ENCODE measurements around the gene LRRC8C.
"Not testable (repeated sequence)": the region's sequence is repeated elsewhere in the genome, so short reads cannot be mapped to it uniquely, and the experiment has no call there.

LRRC8C gene

GRCh38 chr1:89624715-89625323 lies 8.1 kb upstream of the LRRC8C start:
- no peak overlapping the region for H2BK120ac ChIP-seq (ENCODE audit: low read depth, low read length)
- no peak overlapping the region for H3K18ac ChIP-seq (ENCODE audit: low read length)
- DNase-seq: no peak
- H3K4ac ChIP-seq (ENCODE audit: low read depth, low read length): no peak overlapping the region
- no peaks in the 10 kb centered on the region for H3K36me3 ChIP-seq (ENCODE audit: control insufficient read depth, insufficient read depth, low read length)
- H4K8ac ChIP-seq (ENCODE audit: low read depth, low read length): no peak overlapping the region
- H2BK5ac ChIP-seq (ENCODE audit: low read length): no peak overlapping the region
- H3K79me2 ChIP-seq (ENCODE audit: control insufficient read depth, insufficient read depth, low read length): no peaks in the 10 kb centered on the region
- H4K5ac ChIP-seq (ENCODE audit: low read length): no peak overlapping the region
- H3K23ac ChIP-seq (ENCODE audit: low read length): no peak overlapping the region
- no peak overlapping the region for H2BK15ac ChIP-seq (replicated peaks; ENCODE audit: low read depth)
- H3K27me3 ChIP-seq (ENCODE audit: insufficient read depth, low read length, poor library complexity): no peaks in the 10 kb centered on the region
- WGBS (ENCODE audit: extremely low coverage, insufficient coverage, low lambda C conversion rate): no CpG with 5 or more reads among the region's 4 CpGs
- H3K56ac ChIP-seq (ENCODE audit: low read length): no peak overlapping the region
- H3K9ac ChIP-seq (ENCODE audit: low read length): no peak overlapping the region
- H3K4me1 ChIP-seq (ENCODE audit: control insufficient read depth, low read depth, low read length): no peaks in the 10 kb centered on the region
- no peak overlapping the region for H3K27ac ChIP-seq (ENCODE audit: low read depth, low read length)
- H3K4me3 ChIP-seq (ENCODE audit: low read length): no peak overlapping the region
- no peak overlapping the region for H2AK5ac ChIP-seq (ENCODE audit: low read length)
- no peaks in the 10 kb centered on the region for H3K79me1 ChIP-seq (ENCODE audit: low read length)
- no peak overlapping the region for H3K4me2 ChIP-seq (ENCODE audit: low read length)

- H4K8ac ChIP-seq (ENCODE audit: low read depth, low read length): no peak overlapping the region
- DNase-seq: no peak
- no peak overlapping the region for H3K23ac ChIP-seq (ENCODE audit: low read length)
Measured at GRCh38 chr1:89627596-89627962, 5.3 kb upstream of the LRRC8C start.

GRCh38 chr1:89629146-89629545 lies 3.8 kb upstream of the LRRC8C start:
- Histone ChIP-seq H2BK120ac (ENCODE audit: low read depth, low read length) (no peak overlapping the region), H3K36me3 (ENCODE audit: control insufficient read depth, insufficient read depth, low read length) (no peaks in the 10 kb centered on the region), H2BK5ac (ENCODE audit: low read length) (no peak overlapping the region), H3K4ac (ENCODE audit: low read depth, low read length) (no peak overlapping the region), H3K18ac (ENCODE audit: low read length) (no peak overlapping the region), H4K8ac (ENCODE audit: low read depth, low read length) (no peak overlapping the region), H3K4me2 (ENCODE audit: low read length) (no peak overlapping the region), H3K27ac (ENCODE audit: low read depth, low read length) (no peak overlapping the region), H2AK5ac (ENCODE audit: low read length) (no peak overlapping the region), H3K4me3 (ENCODE audit: low read length) (no peak overlapping the region), H3K79me2 (ENCODE audit: control insufficient read depth, insufficient read depth, low read length) (no peaks in the 10 kb centered on the region), H3K9ac (ENCODE audit: low read length) (no peak overlapping the region), H3K27me3 (ENCODE audit: insufficient read depth, low read length, poor library complexity) (no peaks in the 10 kb centered on the region), H3K56ac (ENCODE audit: low read length) (no peak overlapping the region), H3K79me1 (ENCODE audit: low read length) (no peaks in the 10 kb centered on the region), H3K23ac (ENCODE audit: low read length) (no peak overlapping the region), H4K5ac (ENCODE audit: low read length) (no peak overlapping the region), H3K4me1 (ENCODE audit: control insufficient read depth, low read depth, low read length) (no peaks in the 10 kb centered on the region), H2BK15ac (replicated peaks; ENCODE audit: low read depth) (no peak overlapping the region)
- DNase-seq: no peak
- no CpG with 5 or more reads among the region's 2 CpGs for WGBS (ENCODE audit: extremely low coverage, insufficient coverage, low lambda C conversion rate)

More at GRCh38 chr1:89627596-89627962, 5.3 kb upstream of the LRRC8C start:
- Histone ChIP-seq H3K27me3 (ENCODE audit: insufficient read depth, low read length, poor library complexity) (no peaks in the 10 kb centered on the region), H2BK5ac (ENCODE audit: low read length) (no peak overlapping the region), H3K79me1 (ENCODE audit: low read length) (no peaks in the 10 kb centered on the region), H3K36me3 (ENCODE audit: control insufficient read depth, insufficient read depth, low read length) (no peaks in the 10 kb centered on the region), H3K4me2 (ENCODE audit: low read length) (no peak overlapping the region), H3K4me1 (ENCODE audit: control insufficient read depth, low read depth, low read length) (no peaks in the 10 kb centered on the region), H2BK120ac (ENCODE audit: low read depth, low read length) (no peak overlapping the region), H2AK5ac (ENCODE audit: low read length) (no peak overlapping the region), H3K27ac (ENCODE audit: low read depth, low read length) (no peak overlapping the region), H3K18ac (ENCODE audit: low read length) (no peak overlapping the region), H3K4me3 (ENCODE audit: low read length) (no peak overlapping the region), H3K79me2 (ENCODE audit: control insufficient read depth, insufficient read depth, low read length) (no peaks in the 10 kb centered on the region), H3K56ac (ENCODE audit: low read length) (no peak overlapping the region), H3K4ac (ENCODE audit: low read depth, low read length) (no peak overlapping the region), H4K5ac (ENCODE audit: low read length) (no peak overlapping the region), H2BK15ac (replicated peaks; ENCODE audit: low read depth) (no peak overlapping the region), H3K9ac (ENCODE audit: low read length) (no peak overlapping the region)

- not testable (repeated sequence) for DNase-seq; H2BK5ac ChIP-seq (ENCODE audit: low read length); H2AK5ac ChIP-seq (ENCODE audit: low read length); H3K4ac ChIP-seq (ENCODE audit: low read depth, low read length); H3K27me3 ChIP-seq (ENCODE audit: insufficient read depth, low read length, poor library complexity); H3K56ac ChIP-seq (ENCODE audit: low read length); H4K5ac ChIP-seq (ENCODE audit: low read length); H2BK15ac ChIP-seq (replicated peaks; ENCODE audit: low read depth); H3K4me3 ChIP-seq (ENCODE audit: low read length); H4K8ac ChIP-seq (ENCODE audit: low read depth, low read length); H3K27ac ChIP-seq (ENCODE audit: low read depth, low read length); H3K4me2 ChIP-seq (ENCODE audit: low read length); H3K79me2 ChIP-seq (ENCODE audit: control insufficient read depth, insufficient read depth, low read length); H2BK120ac ChIP-seq (ENCODE audit: low read depth, low read length); H3K79me1 ChIP-seq (ENCODE audit: low read length); H3K4me1 ChIP-seq (ENCODE audit: control insufficient read depth, low read depth, low read length); H3K18ac ChIP-seq (ENCODE audit: low read length); H3K36me3 ChIP-seq (ENCODE audit: control insufficient read depth, insufficient read depth, low read length); H3K23ac ChIP-seq (ENCODE audit: low read length); H3K9ac ChIP-seq (ENCODE audit: low read length)
- WGBS (ENCODE audit: extremely low coverage, insufficient coverage, low lambda C conversion rate): no CpG with 5 or more reads among the region's 2 CpGs
Measured at GRCh38 chr1:89629600-89629999, 3.3 kb upstream of the LRRC8C start.

GRCh38 chr1:89630048-89630447 lies 2.9 kb upstream of the LRRC8C start:
- no peak overlapping the region for H2BK15ac ChIP-seq (replicated peaks; ENCODE audit: low read depth)
- H2BK120ac ChIP-seq (ENCODE audit: low read depth, low read length): no peak overlapping the region
- no CpG with 5 or more reads among the region's 3 CpGs for WGBS (ENCODE audit: extremely low coverage, insufficient coverage, low lambda C conversion rate)
- H3K79me2 ChIP-seq (ENCODE audit: control insufficient read depth, insufficient read depth, low read length): no peaks in the 10 kb centered on the region
- H3K4ac ChIP-seq (ENCODE audit: low read depth, low read length): no peak overlapping the region
- H3K27me3 ChIP-seq (ENCODE audit: insufficient read depth, low read length, poor library complexity): no peaks in the 10 kb centered on the region
- H3K79me1 ChIP-seq (ENCODE audit: low read length): no peaks in the 10 kb centered on the region
- no peak overlapping the region for H2AK5ac ChIP-seq (ENCODE audit: low read length)
- no peaks in the 10 kb centered on the region for H3K36me3 ChIP-seq (ENCODE audit: control insufficient read depth, insufficient read depth, low read length)
- no peaks in the 10 kb centered on the region for H3K4me1 ChIP-seq (ENCODE audit: control insufficient read depth, low read depth, low read length)
- H2BK5ac ChIP-seq (ENCODE audit: low read length): no peak overlapping the region
- no peak overlapping the region for H4K5ac ChIP-seq (ENCODE audit: low read length)
- DNase-seq: no peak
- no peak overlapping the region for H3K4me2 ChIP-seq (ENCODE audit: low read length)
- no peak overlapping the region for H3K23ac ChIP-seq (ENCODE audit: low read length)
- H3K27ac ChIP-seq (ENCODE audit: low read depth, low read length): no peak overlapping the region
- H3K9ac ChIP-seq (ENCODE audit: low read length): no peak overlapping the region
- H3K4me3 ChIP-seq (ENCODE audit: low read length): no peak overlapping the region
- H3K56ac ChIP-seq (ENCODE audit: low read length): no peak overlapping the region
- no peak overlapping the region for H3K18ac ChIP-seq (ENCODE audit: low read length)
- no peak overlapping the region for H4K8ac ChIP-seq (ENCODE audit: low read depth, low read length)
